ENCODE results near the gene KHSRP. TPM values are rescaled to one million over a fixed set of nuclear protein-coding genes. Genes with fewer than 3 reads are reported as not detected.

KHSRP gene
- total and polyA plus RNA-seq, 2 of the 13 experiments (the other 11 are each of a cell fraction or from before 2014, with no cell fraction given): 72.1 to 129 TPM

DNA sequence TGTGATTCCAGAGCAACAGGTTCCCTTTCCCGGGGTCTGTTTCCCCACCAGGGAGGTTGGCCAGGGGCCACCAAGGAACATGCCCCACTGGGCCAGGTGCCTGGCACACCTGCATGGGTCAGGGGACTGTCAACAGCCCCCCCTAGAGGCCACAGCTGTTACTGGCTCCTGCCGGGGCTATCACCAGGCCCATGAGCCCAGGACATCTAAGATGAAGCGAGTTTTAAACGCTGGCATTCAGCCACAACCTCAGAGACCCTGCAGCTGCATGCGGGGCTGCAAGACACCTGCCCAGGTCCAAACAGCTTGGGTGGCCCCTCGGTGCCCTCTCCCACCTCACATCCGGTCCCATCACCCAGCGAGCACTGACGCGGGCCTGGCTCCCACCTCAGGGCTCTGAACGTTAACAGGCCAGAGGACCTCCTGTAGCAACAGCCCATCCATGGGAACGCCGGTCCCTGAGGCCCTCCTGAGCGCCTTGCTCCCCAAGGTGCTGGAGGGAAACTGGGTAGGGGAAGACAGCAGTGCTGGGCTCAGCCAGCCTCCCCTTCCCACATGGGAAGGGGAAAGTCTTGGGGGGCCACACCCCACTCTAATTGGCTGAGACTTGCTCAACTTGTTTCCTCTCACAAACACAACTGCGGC, 12.0 kb downstream of the KHSRP start (continued):
- TF ChIP-seq, protein P1, sequence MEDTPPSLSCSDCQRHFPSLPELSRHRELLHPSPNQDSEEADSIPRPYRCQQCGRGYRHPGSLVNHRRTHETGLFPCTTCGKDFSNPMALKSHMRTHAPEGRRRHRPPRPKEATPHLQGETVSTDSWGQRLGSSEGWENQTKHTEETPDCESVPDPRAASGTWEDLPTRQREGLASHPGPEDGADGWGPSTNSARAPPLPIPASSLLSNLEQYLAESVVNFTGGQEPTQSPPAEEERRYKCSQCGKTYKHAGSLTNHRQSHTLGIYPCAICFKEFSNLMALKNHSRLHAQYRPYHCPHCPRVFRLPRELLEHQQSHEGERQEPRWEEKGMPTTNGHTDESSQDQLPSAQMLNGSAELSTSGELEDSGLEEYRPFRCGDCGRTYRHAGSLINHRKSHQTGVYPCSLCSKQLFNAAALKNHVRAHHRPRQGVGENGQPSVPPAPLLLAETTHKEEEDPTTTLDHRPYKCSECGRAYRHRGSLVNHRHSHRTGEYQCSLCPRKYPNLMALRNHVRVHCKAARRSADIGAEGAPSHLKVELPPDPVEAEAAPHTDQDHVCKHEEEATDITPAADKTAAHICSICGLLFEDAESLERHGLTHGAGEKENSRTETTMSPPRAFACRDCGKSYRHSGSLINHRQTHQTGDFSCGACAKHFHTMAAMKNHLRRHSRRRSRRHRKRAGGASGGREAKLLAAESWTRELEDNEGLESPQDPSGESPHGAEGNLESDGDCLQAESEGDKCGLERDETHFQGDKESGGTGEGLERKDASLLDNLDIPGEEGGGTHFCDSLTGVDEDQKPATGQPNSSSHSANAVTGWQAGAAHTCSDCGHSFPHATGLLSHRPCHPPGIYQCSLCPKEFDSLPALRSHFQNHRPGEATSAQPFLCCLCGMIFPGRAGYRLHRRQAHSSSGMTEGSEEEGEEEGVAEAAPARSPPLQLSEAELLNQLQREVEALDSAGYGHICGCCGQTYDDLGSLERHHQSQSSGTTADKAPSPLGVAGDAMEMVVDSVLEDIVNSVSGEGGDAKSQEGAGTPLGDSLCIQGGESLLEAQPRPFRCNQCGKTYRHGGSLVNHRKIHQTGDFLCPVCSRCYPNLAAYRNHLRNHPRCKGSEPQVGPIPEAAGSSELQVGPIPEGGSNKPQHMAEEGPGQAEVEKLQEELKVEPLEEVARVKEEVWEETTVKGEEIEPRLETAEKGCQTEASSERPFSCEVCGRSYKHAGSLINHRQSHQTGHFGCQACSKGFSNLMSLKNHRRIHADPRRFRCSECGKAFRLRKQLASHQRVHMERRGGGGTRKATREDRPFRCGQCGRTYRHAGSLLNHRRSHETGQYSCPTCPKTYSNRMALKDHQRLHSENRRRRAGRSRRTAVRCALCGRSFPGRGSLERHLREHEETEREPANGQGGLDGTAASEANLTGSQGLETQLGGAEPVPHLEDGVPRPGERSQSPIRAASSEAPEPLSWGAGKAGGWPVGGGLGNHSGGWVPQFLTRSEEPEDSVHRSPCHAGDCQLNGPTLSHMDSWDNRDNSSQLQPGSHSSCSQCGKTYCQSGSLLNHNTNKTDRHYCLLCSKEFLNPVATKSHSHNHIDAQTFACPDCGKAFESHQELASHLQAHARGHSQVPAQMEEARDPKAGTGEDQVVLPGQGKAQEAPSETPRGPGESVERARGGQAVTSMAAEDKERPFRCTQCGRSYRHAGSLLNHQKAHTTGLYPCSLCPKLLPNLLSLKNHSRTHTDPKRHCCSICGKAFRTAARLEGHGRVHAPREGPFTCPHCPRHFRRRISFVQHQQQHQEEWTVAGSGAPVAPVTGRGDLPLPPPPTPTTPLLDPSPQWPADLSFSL (CRISPR knock-in tag; IDR thresholded peaks at IDR 0.05): no peak
- no peak for TF ChIP-seq ZNF160 (CRISPR knock-in tag; IDR thresholded peaks at IDR 0.05)
- TF ChIP-seq ZNF83 (CRISPR knock-in tag; IDR thresholded peaks at IDR 0.05; ENCODE audit: borderline replicate concordance): no peak
- TF ChIP-seq, protein P2, sequence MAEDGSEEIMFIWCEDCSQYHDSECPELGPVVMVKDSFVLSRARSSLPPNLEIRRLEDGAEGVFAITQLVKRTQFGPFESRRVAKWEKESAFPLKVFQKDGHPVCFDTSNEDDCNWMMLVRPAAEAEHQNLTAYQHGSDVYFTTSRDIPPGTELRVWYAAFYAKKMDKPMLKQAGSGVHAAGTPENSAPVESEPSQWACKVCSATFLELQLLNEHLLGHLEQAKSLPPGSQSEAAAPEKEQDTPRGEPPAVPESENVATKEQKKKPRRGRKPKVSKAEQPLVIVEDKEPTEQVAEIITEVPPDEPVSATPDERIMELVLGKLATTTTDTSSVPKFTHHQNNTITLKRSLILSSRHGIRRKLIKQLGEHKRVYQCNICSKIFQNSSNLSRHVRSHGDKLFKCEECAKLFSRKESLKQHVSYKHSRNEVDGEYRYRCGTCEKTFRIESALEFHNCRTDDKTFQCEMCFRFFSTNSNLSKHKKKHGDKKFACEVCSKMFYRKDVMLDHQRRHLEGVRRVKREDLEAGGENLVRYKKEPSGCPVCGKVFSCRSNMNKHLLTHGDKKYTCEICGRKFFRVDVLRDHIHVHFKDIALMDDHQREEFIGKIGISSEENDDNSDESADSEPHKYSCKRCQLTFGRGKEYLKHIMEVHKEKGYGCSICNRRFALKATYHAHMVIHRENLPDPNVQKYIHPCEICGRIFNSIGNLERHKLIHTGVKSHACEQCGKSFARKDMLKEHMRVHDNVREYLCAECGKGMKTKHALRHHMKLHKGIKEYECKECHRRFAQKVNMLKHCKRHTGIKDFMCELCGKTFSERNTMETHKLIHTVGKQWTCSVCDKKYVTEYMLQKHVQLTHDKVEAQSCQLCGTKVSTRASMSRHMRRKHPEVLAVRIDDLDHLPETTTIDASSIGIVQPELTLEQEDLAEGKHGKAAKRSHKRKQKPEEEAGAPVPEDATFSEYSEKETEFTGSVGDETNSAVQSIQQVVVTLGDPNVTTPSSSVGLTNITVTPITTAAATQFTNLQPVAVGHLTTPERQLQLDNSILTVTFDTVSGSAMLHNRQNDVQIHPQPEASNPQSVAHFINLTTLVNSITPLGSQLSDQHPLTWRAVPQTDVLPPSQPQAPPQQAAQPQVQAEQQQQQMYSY (CRISPR knock-in tag; IDR thresholded peaks at IDR 0.05): no peak
- no peak for TF ChIP-seq HNRNPK (IDR thresholded peaks at IDR 0.05; ENCODE audit: low read depth, low read length, poor library complexity, severe bottlenecking)
- no peak for TF ChIP-seq HNRNPUL1 (IDR thresholded peaks at IDR 0.05; ENCODE audit: low read depth, low read length)
- TF ChIP-seq, protein P3, sequence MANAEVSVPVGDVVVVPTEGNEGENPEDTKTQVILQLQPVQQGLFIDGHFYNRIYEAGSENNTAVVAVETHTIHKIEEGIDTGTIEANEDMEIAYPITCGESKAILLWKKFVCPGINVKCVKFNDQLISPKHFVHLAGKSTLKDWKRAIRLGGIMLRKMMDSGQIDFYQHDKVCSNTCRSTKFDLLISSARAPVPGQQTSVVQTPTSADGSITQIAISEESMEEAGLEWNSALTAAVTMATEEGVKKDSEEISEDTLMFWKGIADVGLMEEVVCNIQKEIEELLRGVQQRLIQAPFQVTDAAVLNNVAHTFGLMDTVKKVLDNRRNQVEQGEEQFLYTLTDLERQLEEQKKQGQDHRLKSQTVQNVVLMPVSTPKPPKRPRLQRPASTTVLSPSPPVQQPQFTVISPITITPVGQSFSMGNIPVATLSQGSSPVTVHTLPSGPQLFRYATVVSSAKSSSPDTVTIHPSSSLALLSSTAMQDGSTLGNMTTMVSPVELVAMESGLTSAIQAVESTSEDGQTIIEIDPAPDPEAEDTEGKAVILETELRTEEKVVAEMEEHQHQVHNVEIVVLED (CRISPR knock-in tag; IDR thresholded peaks at IDR 0.05; ENCODE audit: borderline replicate concordance): no peak
- TF ChIP-seq, protein P4, sequence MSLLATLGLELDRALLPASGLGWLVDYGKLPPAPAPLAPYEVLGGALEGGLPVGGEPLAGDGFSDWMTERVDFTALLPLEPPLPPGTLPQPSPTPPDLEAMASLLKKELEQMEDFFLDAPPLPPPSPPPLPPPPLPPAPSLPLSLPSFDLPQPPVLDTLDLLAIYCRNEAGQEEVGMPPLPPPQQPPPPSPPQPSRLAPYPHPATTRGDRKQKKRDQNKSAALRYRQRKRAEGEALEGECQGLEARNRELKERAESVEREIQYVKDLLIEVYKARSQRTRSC (CRISPR knock-in tag; IDR thresholded peaks at IDR 0.05; ENCODE audit: low read depth): no peak
- TF ChIP-seq GABPB1 (CRISPR knock-in tag; IDR thresholded peaks at IDR 0.05): 0 out of 2 replicates have a peak, but pooled peaks have one; percentile 19
- no peak for TF ChIP-seq ZNF841 (CRISPR knock-in tag; IDR thresholded peaks at IDR 0.05; ENCODE audit: borderline replicate concordance)
